GM12874 (cell line): Measurements from ENCODE around the gene POU2F1.

Experiments used
- CTCF ChIP-seq: IDR thresholded peaks from 2 replicates; pipeline ENCODE4 v1.5.1; 2011; ENCODE audit warnings: low read depth, mild to moderate bottlenecking, control low read depth, low read length, moderate library complexity; ENCODE audit not compliant: insufficient read depth

POU2F1 gene

GRCh38 chr1:167239257-167239656 lies 18.6 kb downstream of the POU2F1 start:
- TF ChIP-seq CTCF: no peak

GRCh38 chr1:167244244-167244643 lies 23.6 kb downstream of the POU2F1 start:
- TF ChIP-seq CTCF: no peak

- no peak for TF ChIP-seq CTCF
Observed at GRCh38 chr1:167246971-167247370, 26.3 kb downstream of the POU2F1 start.

GRCh38 chr1:167247754-167248153 lies 27.1 kb downstream of the POU2F1 start:
- no peak for TF ChIP-seq CTCF

GRCh38 chr1:167248707-167249642 lies 28.3 kb downstream of the POU2F1 start:
- no peak for TF ChIP-seq CTCF

GRCh38 chr1:167249702-167250101 lies 29.0 kb downstream of the POU2F1 start:
- no peak for TF ChIP-seq CTCF

- TF ChIP-seq CTCF: no peak
Observed at GRCh38 chr1:167250482-167250881, 29.8 kb downstream of the POU2F1 start.
